ENCODE results near the gene FTSJ3.
"Not testable (repeated sequence)": the region's sequence is repeated elsewhere in the genome, so short reads cannot be mapped to it uniquely, and the experiment has no call there.

The FTSJ3 gene

GRCh38 chr17:63827002-63827800 lies at the start of gene FTSJ3, which contains the start of gene PSMC5:
FTSJ3 (minus strand) TSS chr17:63827663; CDS start chr17:63826902, 761 bp downstream.
PSMC5 (plus strand) TSS chr17:63827431; CDS start chr17:63827491, 60 bp downstream.
- peak; percentile 94 for DNase-seq

GRCh38 chr17:63874693-63875092 lies 47.2 kb upstream of the FTSJ3 start:
- not testable (repeated sequence) for DNase-seq

- DNase-seq = not testable (repeated sequence)
Observed at GRCh38 chr17:63874061-63874626, 46.7 kb upstream of the FTSJ3 start.

DNA sequence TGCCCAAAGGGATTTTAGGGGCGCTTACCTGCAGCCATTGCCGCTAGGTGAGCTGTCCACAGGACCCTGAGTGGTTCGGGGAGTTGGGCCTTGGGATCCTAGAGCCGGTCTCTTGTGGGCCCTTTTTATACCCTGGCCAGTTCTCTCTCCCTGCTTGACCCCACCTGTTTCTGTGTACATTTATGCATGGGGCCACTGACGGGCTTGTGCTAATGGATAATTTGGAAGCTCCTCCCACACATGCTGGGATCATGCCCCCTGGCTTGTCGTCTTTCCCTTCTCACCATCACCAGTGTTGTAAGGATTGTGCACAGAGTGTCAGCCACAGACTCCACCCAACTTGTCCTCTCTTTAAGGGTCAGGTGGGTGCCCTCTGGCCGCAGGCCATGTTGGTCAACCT lies 46.1 kb upstream of the FTSJ3 start, which contains the start of gene CSH2:
CSH2 (minus strand) TSS at position 101 of the 400 bp plus-strand sequence; CDS start at position 38, 63 bp downstream.
- not testable (repeated sequence) for DNase-seq

DNA sequence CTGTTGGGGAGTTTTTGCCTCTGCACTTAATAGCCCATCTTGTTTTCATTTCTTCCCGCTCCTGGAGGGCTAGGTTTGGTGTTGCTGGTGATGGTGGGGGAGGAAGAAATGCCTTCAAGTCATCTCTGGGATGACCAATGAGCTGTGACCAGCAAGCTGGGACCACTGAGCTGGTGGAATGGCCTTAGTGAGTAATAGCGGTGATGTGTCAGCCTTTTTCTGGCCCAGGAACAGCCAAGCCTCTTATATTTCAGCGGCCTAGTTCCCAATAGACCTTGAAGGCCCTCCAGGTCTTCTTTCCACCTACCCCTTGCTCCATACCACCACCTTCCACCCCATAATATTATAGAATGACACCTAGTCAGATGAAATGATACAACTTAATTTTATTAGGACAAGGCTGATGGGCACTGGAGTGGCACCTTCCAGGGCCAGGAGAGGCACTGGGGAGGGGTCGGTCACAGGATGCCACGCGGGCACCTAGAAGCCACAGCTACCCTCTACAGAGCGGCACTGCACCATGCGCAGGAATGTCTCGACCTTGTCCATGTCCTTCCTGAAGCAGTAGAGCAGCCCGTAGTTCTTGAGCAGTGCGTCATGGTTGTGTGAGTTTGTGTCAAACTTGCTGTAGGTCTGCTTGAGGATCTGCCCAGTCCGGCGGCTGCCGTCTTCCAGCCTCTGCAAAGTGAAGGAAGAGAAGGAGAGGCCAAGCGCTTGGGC lies 44.3 kb upstream of the FTSJ3 start:
- not testable (repeated sequence) for DNase-seq

DNA sequence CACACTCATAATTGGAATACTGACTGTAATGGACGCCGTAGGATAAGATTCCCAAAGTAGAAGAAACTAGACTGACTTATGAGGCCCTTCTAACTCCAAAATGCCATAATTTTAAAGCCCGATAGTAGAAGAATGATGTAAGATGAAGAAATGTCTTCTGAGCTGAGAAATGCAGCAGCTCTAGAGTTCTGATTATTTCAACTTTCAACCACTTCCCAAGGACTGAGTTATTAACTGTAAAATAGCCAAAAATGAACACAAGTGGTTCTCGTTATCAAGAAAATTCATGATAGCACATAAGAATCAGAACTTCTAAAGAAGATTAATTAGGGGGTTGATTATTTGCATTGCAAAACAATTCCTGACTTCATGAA lies 42.8 kb upstream of the FTSJ3 start:
- not testable (repeated sequence) for DNase-seq

GRCh38 chr17:63869491-63870291 lies 42.2 kb upstream of the FTSJ3 start:
- not testable (repeated sequence) for DNase-seq

GRCh38 chr17:63866625-63867024 lies 39.2 kb upstream of the FTSJ3 start:
- DNase-seq = not testable (repeated sequence)

DNA sequence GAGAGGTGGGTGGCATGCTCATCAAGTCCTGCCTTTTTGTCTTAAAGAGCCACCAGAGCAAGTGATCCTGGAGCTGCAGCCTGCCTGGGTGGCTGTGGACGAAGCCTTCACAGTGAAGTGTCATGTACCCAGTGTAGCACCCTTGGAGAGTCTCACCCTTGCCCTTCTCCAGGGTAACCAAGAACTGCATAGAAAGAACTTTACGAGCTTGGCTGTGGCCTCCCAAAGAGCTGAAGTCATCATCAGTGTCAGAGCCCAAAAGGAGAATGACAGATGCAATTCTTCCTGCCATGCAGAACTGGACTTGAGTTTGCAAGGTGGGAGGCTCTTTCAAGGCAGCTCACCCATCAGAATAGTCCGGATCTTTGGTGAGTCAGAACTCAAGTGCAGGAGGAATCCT lies 31.8 kb upstream of the FTSJ3 start:
- no peak for DNase-seq

- DNase-seq = not testable (repeated sequence)
Observed at GRCh38 chr17:63856425-63856824, 29.0 kb upstream of the FTSJ3 start.

GRCh38 chr17:63855185-63855584 lies 27.7 kb upstream of the FTSJ3 start:
- no peak for DNase-seq

DNA sequence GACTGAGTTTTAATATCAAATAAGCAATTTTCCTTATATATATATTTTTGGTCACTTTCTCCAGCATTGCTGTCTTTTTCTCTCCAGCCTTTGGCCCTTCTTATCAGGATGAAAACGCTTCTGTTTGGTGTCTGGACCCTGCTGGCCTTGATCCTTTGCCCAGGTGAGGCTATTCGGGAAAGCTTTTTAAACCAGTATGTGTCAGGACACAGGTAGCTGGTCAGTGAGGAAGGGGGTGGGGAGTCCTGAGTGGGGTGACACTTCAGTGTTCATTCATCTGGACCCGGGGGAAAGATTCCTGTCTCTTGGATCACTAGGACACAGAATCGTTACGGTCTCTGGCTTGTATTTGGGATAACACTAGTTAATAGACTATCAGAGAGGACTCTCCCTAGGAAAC lies 27.2 kb upstream of the FTSJ3 start:
- no peak for DNase-seq

- DNase-seq = no peak
Observed at GRCh38 chr17:63853260-63853659, 25.8 kb upstream of the FTSJ3 start.

- no peak for DNase-seq
Observed at GRCh38 chr17:63850401-63850800, 22.9 kb upstream of the FTSJ3 start.

GRCh38 chr17:63848834-63849689 lies 21.6 kb upstream of the FTSJ3 start:
- no peak for DNase-seq

DNA sequence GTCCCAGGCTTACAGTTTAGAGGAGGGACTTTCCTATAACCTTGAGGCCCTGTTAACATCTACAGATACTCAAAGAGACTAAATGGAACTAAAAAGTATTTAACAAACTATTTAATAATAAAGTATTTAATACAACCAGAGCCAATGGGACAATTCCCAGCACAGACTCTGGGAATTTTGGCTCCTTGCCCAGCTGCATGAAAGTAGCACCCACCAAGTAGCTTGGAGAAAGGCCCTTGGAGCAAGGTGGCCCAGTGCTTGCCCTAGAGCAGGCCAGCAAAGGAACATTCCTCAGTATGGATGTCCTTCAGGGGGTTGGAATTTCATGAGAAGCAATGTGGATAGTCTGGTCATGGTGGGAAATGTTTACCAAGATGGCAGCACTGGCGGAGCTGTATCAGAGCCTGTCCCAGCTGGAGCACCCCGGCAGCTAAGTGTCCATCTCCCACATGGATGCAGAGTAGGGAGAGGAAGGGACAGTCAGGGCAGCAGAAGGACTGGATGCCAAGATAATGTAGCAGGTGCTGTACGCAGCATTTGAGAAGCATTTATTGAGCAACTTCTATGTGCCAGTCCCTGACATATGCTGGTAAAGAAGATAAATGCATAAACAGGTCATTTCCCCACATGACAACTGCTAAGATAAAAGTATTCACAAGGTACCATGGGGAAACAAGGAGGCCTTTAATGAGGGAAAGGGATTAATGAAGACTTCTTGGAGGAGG lies 20.2 kb upstream of the FTSJ3 start:
- no peak for DNase-seq

GRCh38 chr17:63845509-63845908 lies 18.0 kb upstream of the FTSJ3 start:
- no peak for DNase-seq

- no peak for DNase-seq
Observed at GRCh38 chr17:63843910-63844677, 16.6 kb upstream of the FTSJ3 start.

DNA sequence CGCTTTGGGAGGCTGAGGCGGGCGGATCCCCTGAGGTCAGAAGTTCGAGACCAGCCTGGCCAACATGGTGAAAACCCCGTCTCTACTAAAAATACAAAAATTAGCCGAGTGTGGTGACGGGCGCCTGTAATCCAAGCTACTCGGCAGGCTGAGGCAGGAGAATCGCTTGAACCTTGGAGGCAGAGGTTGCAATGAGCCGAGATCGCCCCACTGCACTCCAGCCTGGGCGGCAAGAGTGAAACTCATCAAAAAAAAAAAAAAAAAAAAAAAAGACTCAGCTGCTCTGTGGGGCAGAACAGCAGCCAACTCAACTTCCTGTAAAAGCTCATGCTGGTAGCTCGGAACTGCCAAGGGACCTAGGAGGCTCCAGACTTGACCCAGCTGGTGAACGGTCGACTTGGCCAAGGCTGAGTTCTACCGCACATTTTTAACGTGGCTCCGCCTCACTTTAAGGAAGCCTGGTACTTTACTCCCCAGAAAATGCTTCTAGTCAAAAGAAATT lies 16.0 kb upstream of the FTSJ3 start:
- DNase-seq = not testable (repeated sequence)
